Measurements from ENCODE around the gene TCF4. TPM values are rescaled to one million over a fixed set of nuclear protein-coding genes. Genes with fewer than 3 reads are reported as not detected.

TCF4 gene
- total RNA-seq, 1 donor from 2014 or later, result 15.7 TPM

DNA sequence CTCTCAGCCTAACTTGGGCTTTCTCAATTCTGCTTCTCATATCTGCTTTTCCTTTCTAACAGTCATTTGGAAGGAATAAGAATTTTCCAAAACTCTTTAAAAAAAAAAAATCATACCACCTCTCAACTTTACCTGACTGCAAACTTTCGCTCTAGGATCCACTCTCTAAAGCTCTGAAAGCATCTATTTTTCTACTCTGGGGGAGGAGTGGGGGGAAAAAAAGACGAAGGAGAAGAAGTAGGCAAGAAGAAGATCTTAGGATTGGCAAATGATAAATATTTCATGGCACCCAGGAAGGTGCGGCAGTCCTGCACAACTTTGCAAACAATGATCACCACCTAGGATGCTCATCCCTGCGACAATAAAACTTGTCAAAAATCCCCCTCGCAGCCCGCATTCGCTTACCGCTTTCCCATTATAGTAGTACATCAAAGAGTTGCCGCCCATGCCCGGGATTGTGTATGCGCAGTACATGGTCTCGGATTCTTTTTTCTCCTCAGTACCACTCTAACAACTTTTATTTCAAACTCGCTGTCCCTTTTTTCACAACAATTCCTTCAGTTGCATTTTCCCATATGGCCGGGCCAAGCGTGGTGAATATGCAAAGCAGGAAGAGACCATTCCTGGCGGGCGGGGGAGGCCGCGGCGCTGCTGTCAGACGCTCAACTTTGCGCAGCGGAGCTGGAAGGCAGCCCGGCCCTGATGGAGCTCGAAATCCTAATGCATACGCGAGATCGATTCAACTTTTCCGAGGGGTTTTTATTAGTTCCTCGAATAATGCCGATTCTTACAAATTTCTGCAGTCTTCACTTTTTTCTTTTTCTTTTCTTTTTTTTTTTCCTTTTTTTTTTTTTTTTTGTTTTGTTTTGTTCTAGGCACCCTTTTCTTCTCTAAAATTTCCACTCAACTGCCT lies 266.5 kb downstream of the TCF4 start:
- Histone ChIP-seq H3K27me3 (ENCODE audit: control insufficient read depth, insufficient read depth, low read length) (no peaks in the 10 kb centered on the region), H3K4me3 (ENCODE audit: low read depth, low read length) (peak overlapping the region; percentile 59), H3K36me3 (ENCODE audit: control insufficient read depth, insufficient read depth, low read length) (no peaks in the 10 kb centered on the region)
- no peak for DNase-seq (ENCODE audit: low read depth)
- TF ChIP-seq, protein P1, sequence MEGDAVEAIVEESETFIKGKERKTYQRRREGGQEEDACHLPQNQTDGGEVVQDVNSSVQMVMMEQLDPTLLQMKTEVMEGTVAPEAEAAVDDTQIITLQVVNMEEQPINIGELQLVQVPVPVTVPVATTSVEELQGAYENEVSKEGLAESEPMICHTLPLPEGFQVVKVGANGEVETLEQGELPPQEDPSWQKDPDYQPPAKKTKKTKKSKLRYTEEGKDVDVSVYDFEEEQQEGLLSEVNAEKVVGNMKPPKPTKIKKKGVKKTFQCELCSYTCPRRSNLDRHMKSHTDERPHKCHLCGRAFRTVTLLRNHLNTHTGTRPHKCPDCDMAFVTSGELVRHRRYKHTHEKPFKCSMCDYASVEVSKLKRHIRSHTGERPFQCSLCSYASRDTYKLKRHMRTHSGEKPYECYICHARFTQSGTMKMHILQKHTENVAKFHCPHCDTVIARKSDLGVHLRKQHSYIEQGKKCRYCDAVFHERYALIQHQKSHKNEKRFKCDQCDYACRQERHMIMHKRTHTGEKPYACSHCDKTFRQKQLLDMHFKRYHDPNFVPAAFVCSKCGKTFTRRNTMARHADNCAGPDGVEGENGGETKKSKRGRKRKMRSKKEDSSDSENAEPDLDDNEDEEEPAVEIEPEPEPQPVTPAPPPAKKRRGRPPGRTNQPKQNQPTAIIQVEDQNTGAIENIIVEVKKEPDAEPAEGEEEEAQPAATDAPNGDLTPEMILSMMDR (IDR thresholded peaks at IDR 0.05; ENCODE audit: insufficient read depth, low read length, poor library complexity, severe bottlenecking), result no peak

DNA sequence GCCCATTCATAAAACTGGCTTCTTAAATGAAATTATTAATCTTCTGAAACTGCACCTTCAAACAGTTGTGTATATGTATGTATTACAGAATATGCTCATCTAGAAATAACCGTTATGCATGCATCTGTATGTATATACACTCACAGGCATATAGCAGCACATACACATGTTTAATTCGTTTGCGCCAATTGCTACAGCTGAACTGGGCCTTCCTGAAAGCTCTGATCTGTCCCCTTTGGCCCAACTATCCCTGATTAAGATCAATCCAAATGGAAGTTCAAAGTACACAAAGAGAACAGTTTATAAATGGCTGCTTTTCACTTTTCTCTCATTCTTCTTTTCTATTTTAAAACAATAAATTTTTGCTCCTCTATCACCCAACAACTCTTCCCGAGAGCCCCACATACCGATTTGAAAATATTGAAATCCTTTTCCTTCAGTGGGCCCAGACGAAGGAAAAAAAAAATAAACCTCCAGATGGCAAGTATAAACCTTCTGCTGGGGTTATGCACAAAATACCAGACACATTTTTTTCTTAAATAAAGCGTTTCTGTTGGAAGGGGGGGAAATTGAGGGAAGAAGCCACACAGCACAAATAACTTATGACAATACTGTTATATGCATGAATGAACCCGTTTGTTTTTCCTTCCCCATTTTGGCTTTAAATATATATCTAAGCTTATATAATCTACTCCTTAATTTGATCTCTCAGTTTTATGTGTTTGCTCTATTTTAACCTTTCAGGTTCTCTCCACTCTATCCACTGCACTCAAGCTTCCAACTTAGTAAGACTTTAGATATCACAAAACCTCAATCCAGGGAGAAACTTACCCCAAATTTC lies 267.3 kb downstream of the TCF4 start:
- Histone ChIP-seq H3K27me3 (ENCODE audit: control insufficient read depth, insufficient read depth, low read length) (no peaks in the 10 kb centered on the region), H3K4me3 (ENCODE audit: low read depth, low read length) (no peak overlapping the region), H3K36me3 (ENCODE audit: control insufficient read depth, insufficient read depth, low read length) (no peaks in the 10 kb centered on the region)
- no peak for DNase-seq (ENCODE audit: low read depth)
- TF ChIP-seq, protein P1 (IDR thresholded peaks at IDR 0.05; ENCODE audit: insufficient read depth, low read length, poor library complexity, severe bottlenecking), result no peak

DNA sequence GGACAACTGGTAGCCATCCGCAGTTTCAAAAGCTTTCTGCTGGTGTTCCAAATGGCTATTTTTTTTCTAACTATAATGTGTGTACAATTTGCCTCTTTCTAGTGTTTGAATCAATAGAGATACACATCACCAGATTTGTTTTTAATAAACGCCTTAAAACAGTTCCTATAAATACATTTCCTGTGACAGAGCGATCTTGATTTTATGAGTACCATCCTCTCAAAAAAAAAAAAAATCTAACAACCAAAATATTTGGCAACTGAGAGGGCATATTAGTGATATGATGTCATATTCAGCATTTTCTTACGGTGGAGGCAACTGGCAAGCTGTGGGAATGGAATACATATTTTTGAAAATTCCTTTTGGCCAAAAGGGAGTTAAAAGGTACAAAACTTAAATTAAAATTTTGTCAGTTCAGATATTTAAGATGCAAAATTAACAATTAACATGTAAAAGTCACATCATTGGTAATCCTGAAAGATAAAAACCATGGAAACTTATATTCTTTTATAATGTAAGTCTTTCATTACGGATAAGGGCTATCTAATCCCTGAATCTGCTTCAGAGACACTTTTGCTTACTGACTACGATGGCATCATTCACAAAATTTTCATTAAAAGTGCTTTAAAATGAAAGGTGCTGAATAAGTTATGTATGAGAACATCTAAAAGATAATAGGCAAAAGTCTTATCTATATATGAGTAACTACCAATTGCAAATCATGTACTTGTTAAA lies 268.4 kb downstream of the TCF4 start:
- H3K27me3 ChIP-seq (ENCODE audit: control insufficient read depth, insufficient read depth, low read length), result no peaks in the 10 kb centered on the region
- DNase-seq (ENCODE audit: low read depth), result no peak
- TF ChIP-seq, protein P1 (IDR thresholded peaks at IDR 0.05; ENCODE audit: insufficient read depth, low read length, poor library complexity, severe bottlenecking), result no peak
- no peaks in the 10 kb centered on the region for H3K36me3 ChIP-seq (ENCODE audit: control insufficient read depth, insufficient read depth, low read length)
- no peak overlapping the region for H3K4me3 ChIP-seq (ENCODE audit: low read depth, low read length)

- H3K4me3 ChIP-seq (ENCODE audit: low read depth, low read length), result no peak overlapping the region
Observed at GRCh38 chr18:55318951-55319441, 269.0 kb downstream of the TCF4 start.

GRCh38 chr18:55317864-55318263 lies 270.1 kb downstream of the TCF4 start:
- Histone ChIP-seq H3K4me3 (ENCODE audit: low read depth, low read length) (no peak overlapping the region), H3K27me3 (ENCODE audit: control insufficient read depth, insufficient read depth, low read length) (no peaks in the 10 kb centered on the region), H3K36me3 (ENCODE audit: control insufficient read depth, insufficient read depth, low read length) (no peaks in the 10 kb centered on the region)
- TF ChIP-seq, protein P1 (IDR thresholded peaks at IDR 0.05; ENCODE audit: insufficient read depth, low read length, poor library complexity, severe bottlenecking), result no peak
- no peak for DNase-seq (ENCODE audit: low read depth)

More at GRCh38 chr18:55318951-55319441, 269.0 kb downstream of the TCF4 start:
- no peak for DNase-seq (ENCODE audit: low read depth)
- TF ChIP-seq, protein P1 (IDR thresholded peaks at IDR 0.05; ENCODE audit: insufficient read depth, low read length, poor library complexity, severe bottlenecking), result no peak
- Histone ChIP-seq H3K36me3 (ENCODE audit: control insufficient read depth, insufficient read depth, low read length) (no peaks in the 10 kb centered on the region), H3K27me3 (ENCODE audit: control insufficient read depth, insufficient read depth, low read length) (no peaks in the 10 kb centered on the region)

Measured in kidney epithelial cell (primary cell).